ENCODE results near the gene SP3.

SP3 gene

GRCh38 chr2:173884025-173884802 is 81.0 kb downstream of the SP3 start:
- peak; percentile 52 for DNase-seq

- DNase-seq: peak; percentile 17
These were observed 83.3 kb downstream of the SP3 start for GRCh38 chr2:173881886-173882285.

- DNase-seq: no peak
These were observed 83.7 kb downstream of the SP3 start for GRCh38 chr2:173881461-173881860.

- DNase-seq: no peak
These were observed 84.6 kb downstream of the SP3 start for GRCh38 chr2:173880561-173880960.

GRCh38 chr2:173876833-173877413 is 88.2 kb downstream of the SP3 start:
- DNase-seq: no peak

- no peak for DNase-seq
These were observed 90.3 kb downstream of the SP3 start for GRCh38 chr2:173874894-173875237.

- no peak for DNase-seq
These were observed 90.9 kb downstream of the SP3 start for GRCh38 chr2:173874003-173874893.

GRCh38 chr2:173872714-173873113 is 92.5 kb downstream of the SP3 start:
- DNase-seq: no peak

- no peak for DNase-seq
These were observed 95.6 kb downstream of the SP3 start for GRCh38 chr2:173869244-173870229.

- DNase-seq: no peak
These were observed 96.8 kb downstream of the SP3 start for GRCh38 chr2:173868406-173868805.

- no peak for DNase-seq
These were observed 98.1 kb downstream of the SP3 start for GRCh38 chr2:173866874-173867618.

- no peak for DNase-seq
These were observed 99.0 kb downstream of the SP3 start for GRCh38 chr2:173865971-173866873.

GRCh38 chr2:173862612-173863217 is 102.5 kb downstream of the SP3 start:
- no peak for DNase-seq

- no peak for DNase-seq
These were observed 104.6 kb downstream of the SP3 start for GRCh38 chr2:173860566-173860965.

- DNase-seq: no peak
These were observed 105.1 kb downstream of the SP3 start for GRCh38 chr2:173860082-173860481.

GRCh38 chr2:173858291-173858731 is 106.9 kb downstream of the SP3 start:
- DNase-seq: no peak
